ENCODE data around the gene ANKRD65. TPM values are rescaled to one million over a fixed set of nuclear protein-coding genes. Genes with fewer than 3 reads are reported as not detected.
"Not testable (repeated sequence)": the region's sequence is repeated elsewhere in the genome, so short reads cannot be mapped to it uniquely, and the experiment has no call there.

ANKRD65 gene
- total RNA-seq, 1 donor from 2014 or later: 0.64 TPM

DNA sequence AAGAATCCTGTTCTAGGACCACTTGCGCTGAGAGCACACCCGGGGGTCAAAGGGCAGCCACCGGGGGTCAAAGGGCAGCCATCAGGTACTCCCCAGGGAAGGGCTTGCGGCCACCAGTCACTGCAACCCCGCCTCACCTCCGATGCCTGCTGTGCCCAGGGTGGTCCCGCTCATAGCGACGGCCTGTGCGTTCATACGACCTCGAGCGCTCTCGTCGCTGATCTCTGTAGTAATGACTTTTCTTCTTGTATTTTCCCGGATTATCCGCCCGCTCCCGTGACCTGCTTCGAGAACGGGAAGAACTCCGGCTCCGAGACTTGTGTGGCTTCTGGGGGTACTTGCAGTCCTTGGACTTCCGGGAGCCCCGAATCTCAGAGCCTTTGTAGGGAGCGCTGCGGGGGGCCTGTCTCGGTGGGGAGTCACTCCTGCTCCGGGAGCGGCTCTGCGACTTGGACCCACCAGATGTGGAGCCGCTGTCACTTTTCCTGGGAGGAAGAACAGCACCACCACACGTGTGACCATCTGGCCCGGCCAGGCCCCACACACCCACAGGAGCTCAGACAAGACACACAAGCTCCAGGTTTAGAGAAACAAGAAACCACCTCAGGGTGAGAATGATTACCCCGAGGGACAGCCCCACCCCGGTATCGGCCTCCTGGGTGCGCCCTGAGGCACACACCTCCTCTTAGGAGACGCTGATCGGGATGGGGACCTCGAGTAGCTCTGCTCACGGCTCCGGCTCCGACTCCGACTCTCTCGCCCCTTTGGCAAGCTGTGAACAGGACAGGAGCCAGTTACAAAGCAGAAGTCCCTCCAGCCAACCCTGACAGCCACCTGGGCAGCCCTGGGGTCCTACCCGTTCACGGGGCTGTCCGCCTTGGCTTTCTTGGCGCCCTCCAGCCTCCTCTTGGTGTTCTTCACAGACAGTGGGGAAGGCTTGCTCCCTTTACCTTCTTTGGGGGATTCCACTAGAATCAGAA lies 33.7 kb downstream of the ANKRD65 start:
- H3K9me3 Mint-ChIP-seq (ENCODE audit: unreplicated experiment): no peaks in the 10 kb centered on the region
- no peak overlapping the region for H3K4me2 ChIP-seq (ENCODE audit: low read length)
- H3K4me1 Mint-ChIP-seq (ENCODE audit: low read depth, unreplicated experiment): no peaks in the 10 kb centered on the region
- no peaks in the 10 kb centered on the region for H3K27me3 ChIP-seq (ENCODE audit: insufficient read depth, low read length)
- FAIRE-seq: no peak
- no peak overlapping the region for H3K27ac ChIP-seq (ENCODE audit: low read depth, low read length)
- no peak overlapping the region for H3K9ac ChIP-seq (ENCODE audit: low read length)
- H4K20me1 ChIP-seq (ENCODE audit: insufficient read depth, low read length): peaks cover 50% of the 10 kb centered on the region
- H3K9me3 ChIP-seq (ENCODE audit: insufficient read depth, low read depth, low read length): no peaks in the 10 kb centered on the region
- H3K36me3 Mint-ChIP-seq (ENCODE audit: low read depth, unreplicated experiment): peaks cover 18% of the 10 kb centered on the region
- H3K4me1 ChIP-seq (ENCODE audit: insufficient read depth, low read length): no peaks in the 10 kb centered on the region
- TF ChIP-seq CTCF (IDR thresholded peaks at IDR 0.05; ENCODE audit: insufficient read depth, low read depth, low read length) (no peak), EZH2 (IDR thresholded peaks at IDR 0.05; ENCODE audit: insufficient read depth, low read length) (no peak)
- no peak overlapping the region for H3K4me3 Mint-ChIP-seq (ENCODE audit: unreplicated experiment)
- H3K4me3 ChIP-seq (ENCODE audit: insufficient read depth, low read depth, low read length): no peak overlapping the region
- H2AFZ ChIP-seq (ENCODE audit: low read depth, low read length): no peak overlapping the region
- H3K79me2 ChIP-seq (ENCODE audit: insufficient read depth, low read length): peaks cover 41% of the 10 kb centered on the region
- H3K27ac Mint-ChIP-seq (ENCODE audit: unreplicated experiment): no peak overlapping the region
- peaks cover 50% of the 10 kb centered on the region for H3K36me3 ChIP-seq (ENCODE audit: insufficient read depth, low read length)
- H3K27me3 Mint-ChIP-seq (ENCODE audit: low read depth, unreplicated experiment): no peaks in the 10 kb centered on the region
- no peak for DNase-seq (ENCODE audit: low read depth)

- DNase-seq (ENCODE audit: low read depth): no peak
- H3K4me3 ChIP-seq (ENCODE audit: insufficient read depth, low read depth, low read length): no peak overlapping the region
- H3K27ac Mint-ChIP-seq (ENCODE audit: unreplicated experiment): peak overlapping the region; percentile 41
- FAIRE-seq: no peak
- no peak overlapping the region for H2AFZ ChIP-seq (ENCODE audit: low read depth, low read length)
- no peak overlapping the region for H3K27ac ChIP-seq (ENCODE audit: low read depth, low read length)
- no peak for TF ChIP-seq CTCF (IDR thresholded peaks at IDR 0.05; ENCODE audit: insufficient read depth, low read depth, low read length)
- no peak overlapping the region for H3K4me2 ChIP-seq (ENCODE audit: low read length)
- H3K36me3 ChIP-seq (ENCODE audit: insufficient read depth, low read length): peaks cover 35% of the 10 kb centered on the region
- H3K27me3 ChIP-seq (ENCODE audit: insufficient read depth, low read length): no peaks in the 10 kb centered on the region
- no peaks in the 10 kb centered on the region for H3K4me1 Mint-ChIP-seq (ENCODE audit: low read depth, unreplicated experiment)
- peaks cover 35% of the 10 kb centered on the region for H3K79me2 ChIP-seq (ENCODE audit: insufficient read depth, low read length)
- no peaks in the 10 kb centered on the region for H3K27me3 Mint-ChIP-seq (ENCODE audit: low read depth, unreplicated experiment)
- no peak overlapping the region for H3K4me3 Mint-ChIP-seq (ENCODE audit: unreplicated experiment)
- no peaks in the 10 kb centered on the region for H3K9me3 ChIP-seq (ENCODE audit: insufficient read depth, low read depth, low read length)
- H3K9ac ChIP-seq (ENCODE audit: low read length): no peak overlapping the region
- H3K4me1 ChIP-seq (ENCODE audit: insufficient read depth, low read length): no peaks in the 10 kb centered on the region
- peaks cover 17% of the 10 kb centered on the region for H3K36me3 Mint-ChIP-seq (ENCODE audit: low read depth, unreplicated experiment)
- no peaks in the 10 kb centered on the region for H3K9me3 Mint-ChIP-seq (ENCODE audit: unreplicated experiment)
- peaks cover 45% of the 10 kb centered on the region for H4K20me1 ChIP-seq (ENCODE audit: insufficient read depth, low read length)
Observed at GRCh38 chr1:1385931-1386330, 35.1 kb downstream of the ANKRD65 start.

DNA sequence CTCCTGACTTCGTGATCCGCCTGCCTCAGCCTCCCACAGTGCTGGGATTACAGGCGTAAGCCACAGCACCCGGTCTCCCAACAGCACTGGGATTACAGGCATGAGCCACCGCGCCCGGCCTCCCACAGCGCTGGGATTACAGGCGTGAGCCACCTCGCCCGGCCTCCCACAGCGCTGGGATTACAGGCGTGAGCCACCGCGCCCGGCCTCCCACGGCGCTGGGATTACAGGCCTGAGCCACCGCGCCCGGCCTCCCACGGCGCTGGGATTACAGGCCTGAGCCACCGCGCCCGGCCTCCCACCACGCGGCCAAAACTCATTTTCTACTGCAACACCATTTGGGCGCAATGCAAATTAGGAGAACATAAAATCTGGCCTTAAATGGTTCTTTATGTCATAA lies 35.7 kb downstream of the ANKRD65 start:
- not testable (repeated sequence) for DNase-seq (ENCODE audit: low read depth); H3K4me1 ChIP-seq (ENCODE audit: insufficient read depth, low read length); H3K4me2 ChIP-seq (ENCODE audit: low read length); H2AFZ ChIP-seq (ENCODE audit: low read depth, low read length); FAIRE-seq; H3K4me3 ChIP-seq (ENCODE audit: insufficient read depth, low read depth, low read length); H3K9me3 Mint-ChIP-seq (ENCODE audit: unreplicated experiment); H3K27ac ChIP-seq (ENCODE audit: low read depth, low read length); H3K27ac Mint-ChIP-seq (ENCODE audit: unreplicated experiment); H3K27me3 ChIP-seq (ENCODE audit: insufficient read depth, low read length); H3K4me1 Mint-ChIP-seq (ENCODE audit: low read depth, unreplicated experiment); H3K9me3 ChIP-seq (ENCODE audit: insufficient read depth, low read depth, low read length); H3K27me3 Mint-ChIP-seq (ENCODE audit: low read depth, unreplicated experiment); H3K4me3 Mint-ChIP-seq (ENCODE audit: unreplicated experiment); H3K9ac ChIP-seq (ENCODE audit: low read length)
- Histone ChIP-seq H3K36me3 (ENCODE audit: insufficient read depth, low read length) (peaks cover 30% of the 10 kb centered on the region), H3K79me2 (ENCODE audit: insufficient read depth, low read length) (peaks cover 32% of the 10 kb centered on the region), H4K20me1 (ENCODE audit: insufficient read depth, low read length) (peaks cover 41% of the 10 kb centered on the region)
- H3K36me3 Mint-ChIP-seq (ENCODE audit: low read depth, unreplicated experiment): peaks cover 17% of the 10 kb centered on the region

Measured in astrocyte (in vitro differentiated cells and primary cell).